HG03097 (cell line): ENCODE results near the gene SLC25A26.
"Not testable (repeated sequence)": the region's sequence is repeated elsewhere in the genome, so short reads cannot be mapped to it uniquely, and the experiment has no call there.

Source experiments
- ATAC-seq: cut with Tn5 transposase; IDR thresholded peaks from one replicate; pipeline ENCODE4 v1.9.1; 2021; ENCODE audit not compliant: unreplicated experiment, low FRiP score

SLC25A26 gene

DNA sequence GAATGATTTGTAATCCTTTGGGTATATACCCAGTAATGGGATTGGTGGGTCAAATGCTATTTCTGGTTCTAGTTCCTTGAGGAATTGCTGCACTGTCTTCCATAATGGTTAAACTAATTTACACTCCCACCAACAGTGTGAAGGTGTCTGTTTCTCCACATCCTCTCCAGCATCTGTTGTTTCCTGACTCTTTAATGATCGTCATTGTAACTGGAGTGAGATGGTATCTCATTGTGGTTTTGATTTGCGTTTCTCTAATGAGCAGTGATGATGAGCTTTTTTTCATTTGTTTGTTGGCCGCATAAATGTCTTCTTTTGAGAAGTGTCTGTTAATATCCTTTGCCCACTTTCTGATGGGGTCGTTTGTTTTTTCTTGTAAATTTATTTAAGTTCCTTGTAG lies 86.2 kb downstream of the SLC25A26 start:
- not testable (repeated sequence) for ATAC-seq

GRCh38 chr3:66312039-66312438 lies 91.2 kb downstream of the SLC25A26 start:
- no peak for ATAC-seq

DNA sequence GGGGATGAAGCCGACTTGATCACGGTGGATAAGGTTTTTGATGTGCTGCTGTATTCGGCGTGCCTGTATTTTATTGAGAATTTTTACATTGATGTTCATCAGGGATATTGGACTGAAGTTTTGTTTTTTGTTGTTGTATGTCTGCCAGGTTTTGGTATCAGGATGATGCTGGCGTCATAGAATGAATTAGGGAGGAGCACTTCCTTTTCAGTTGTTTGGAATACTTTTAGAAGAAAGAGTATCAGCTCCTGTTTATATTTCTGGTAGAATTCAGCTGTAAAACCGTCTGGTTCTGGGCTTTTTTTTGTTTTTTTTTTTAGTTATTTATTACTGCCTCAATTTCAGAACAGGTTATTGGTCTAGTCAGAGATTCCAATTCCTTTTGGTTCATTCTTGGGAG lies 93.7 kb downstream of the SLC25A26 start:
- ATAC-seq = no peak

DNA sequence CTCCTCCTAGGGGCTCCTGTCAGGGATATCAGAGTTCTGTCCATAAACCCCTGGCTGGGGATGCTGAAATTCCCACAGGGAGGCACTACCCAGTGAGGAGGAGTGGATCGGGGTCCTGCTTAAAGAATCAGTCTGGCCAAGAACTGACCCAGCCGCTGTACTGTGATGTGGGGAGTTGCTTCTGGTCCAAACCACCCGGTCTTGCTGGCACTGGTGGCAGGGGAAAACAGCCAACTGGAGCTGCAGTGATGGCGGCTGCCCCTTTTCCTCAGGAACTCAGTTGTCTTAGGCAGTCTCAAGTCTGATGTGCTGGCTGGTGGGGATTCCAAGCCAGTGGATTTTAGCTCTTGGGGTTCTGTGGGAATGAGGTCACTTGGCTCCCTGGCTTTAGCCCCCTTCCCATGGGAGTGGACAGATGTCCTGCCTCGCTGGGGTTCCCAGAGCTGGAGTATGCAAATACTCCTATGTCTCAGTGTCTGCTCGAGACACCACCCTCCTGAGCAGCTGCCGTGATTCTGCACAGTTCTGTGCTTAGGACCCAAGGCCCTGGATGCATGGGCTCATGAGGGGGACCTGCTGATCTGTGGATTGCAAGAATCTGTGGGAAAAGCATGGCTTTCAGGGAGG lies 97.1 kb downstream of the SLC25A26 start:
- no peak for ATAC-seq

DNA sequence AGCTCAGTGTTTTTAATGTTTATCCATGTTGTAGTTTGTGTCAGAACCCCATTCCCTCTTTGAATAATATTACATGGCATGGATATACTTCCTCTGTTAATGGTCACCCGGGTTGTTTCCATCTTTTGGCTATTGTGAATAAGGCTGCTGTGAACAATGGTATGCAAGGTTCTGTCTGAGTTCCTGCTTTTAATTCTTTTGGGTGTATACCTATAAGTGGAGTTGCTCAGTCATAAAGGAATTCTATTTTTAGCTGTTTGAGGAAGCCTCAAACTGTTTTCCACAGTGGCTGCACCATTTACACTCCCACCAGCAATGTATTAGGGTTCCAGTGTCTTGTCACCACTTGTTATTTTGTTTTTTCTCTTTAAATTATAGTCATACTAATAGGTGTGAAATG lies 99.6 kb downstream of the SLC25A26 start:
- no peak for ATAC-seq

DNA sequence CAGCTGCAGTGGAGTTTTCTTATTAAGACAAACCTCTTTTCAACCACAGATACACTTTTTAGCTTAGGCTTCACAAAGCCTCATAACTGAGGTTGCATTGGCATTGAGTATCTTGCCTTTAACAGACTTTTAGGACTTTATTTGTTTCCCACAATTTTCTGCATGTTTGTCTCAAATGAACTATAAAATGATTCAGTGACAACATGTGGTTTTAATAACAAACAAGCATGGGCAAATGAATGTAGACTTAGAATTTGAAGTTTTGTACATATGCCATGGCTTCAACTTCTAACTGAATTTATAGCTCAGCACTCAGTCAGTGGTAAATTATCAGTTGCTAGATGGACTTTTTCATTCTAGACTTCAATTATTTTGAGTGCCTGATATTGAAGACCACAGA lies 101.6 kb downstream of the SLC25A26 start:
- no peak for ATAC-seq

- ATAC-seq = no peak
These were observed 105.5 kb downstream of the SLC25A26 start for GRCh38 chr3:66326340-66326739.

DNA sequence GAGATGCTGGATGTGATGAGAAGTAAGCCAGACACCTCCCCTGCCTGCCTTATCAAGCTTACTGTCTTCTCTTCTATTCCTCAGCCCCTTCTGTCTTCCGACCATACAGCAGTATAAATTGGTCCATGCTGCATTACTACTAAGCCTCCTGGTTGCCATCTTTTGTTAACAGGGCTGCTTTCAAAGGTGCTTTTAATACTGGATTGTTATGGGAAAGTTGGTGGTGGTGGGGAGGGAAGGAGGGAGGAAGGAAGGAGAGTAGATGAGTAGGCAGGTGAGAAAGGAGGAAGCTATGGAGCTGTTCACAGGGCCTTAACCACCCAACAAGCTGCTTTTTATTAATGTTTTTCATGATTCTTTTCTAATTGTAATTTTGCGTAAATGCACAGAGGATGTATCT lies 114.9 kb downstream of the SLC25A26 start:
- no peak for ATAC-seq

DNA sequence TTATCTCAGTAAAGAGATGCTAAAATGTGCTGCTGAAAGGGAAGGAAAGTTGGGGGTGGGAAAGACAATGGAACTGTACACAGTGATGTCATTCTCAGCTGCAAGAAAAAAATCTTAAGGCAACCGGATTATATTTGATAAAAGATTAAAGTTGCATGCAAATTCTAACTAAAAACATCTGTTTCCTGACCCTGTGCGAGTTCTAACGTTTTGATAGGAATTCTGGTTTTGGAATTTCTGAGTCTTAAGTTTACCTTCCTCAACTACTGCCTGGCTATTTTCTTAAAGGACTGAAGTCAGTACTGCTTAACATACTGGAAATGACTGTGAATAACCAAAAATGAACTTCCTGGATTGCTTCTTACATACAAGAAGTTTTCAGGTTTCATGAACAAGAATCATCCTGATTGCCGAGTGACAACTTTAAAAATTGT lies 115.5 kb downstream of the SLC25A26 start:
- no peak for ATAC-seq

- no peak for ATAC-seq
These were observed 118.1 kb downstream of the SLC25A26 start for GRCh38 chr3:66338927-66339326.

- ATAC-seq = no peak
These were observed 122.0 kb downstream of the SLC25A26 start for GRCh38 chr3:66342717-66343356.

GRCh38 chr3:66344391-66344811 lies 123.6 kb downstream of the SLC25A26 start:
- ATAC-seq = no peak

DNA sequence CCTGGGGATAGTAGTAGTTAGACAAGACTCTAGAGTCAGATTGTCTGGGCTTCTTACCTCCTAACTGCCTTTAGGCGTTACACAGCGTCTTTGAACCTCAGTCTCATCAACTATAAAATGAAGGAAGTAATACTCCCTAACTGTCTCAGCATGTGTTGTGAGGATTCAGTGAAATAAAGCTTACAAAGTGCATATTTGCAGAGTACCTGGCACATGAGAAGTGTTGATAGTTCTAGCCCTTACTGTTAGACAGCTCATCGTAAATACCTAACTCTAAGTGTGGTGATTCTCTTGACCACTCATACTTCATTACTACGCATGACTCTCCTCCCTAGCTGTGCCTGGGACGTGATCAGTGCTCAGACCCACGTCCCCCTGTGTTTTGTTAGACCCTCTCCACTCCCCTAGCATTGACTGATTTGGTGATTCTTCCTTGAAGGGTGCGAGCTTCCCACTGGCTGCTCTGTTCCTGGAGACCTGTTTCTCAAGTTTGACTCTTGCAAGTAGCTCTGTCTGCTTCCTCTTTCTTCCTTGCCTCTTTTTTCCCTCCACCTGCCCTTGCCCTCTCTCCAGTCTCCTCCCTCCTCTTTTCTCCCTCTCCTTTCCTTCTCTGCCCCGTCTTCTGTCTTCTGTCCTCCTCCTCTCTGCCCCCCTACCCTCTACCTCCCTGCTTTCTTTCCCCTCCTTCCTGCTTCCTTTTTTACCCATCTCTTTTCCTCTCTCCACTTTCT lies 124.2 kb downstream of the SLC25A26 start:
- ATAC-seq = no peak

DNA sequence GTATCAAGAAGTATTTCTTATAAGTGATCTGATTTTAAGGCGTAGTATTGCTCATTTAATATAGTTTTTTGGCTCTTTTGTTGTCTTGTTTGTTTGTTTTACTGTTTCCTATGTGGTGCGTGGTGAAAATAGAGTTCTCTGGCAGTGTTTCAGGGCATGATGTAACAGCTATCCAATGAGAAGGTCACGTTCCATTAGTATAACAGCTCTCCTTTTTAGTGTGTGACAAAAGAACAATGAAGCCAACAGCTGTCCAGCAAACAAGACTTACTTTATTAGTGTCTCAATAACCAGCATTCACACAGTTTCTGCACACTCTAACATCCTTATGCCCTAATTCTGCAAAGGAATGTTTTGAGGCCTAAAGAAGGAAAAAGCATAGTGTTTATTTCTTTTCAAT lies 127.9 kb downstream of the SLC25A26 start:
- ATAC-seq = no peak

DNA sequence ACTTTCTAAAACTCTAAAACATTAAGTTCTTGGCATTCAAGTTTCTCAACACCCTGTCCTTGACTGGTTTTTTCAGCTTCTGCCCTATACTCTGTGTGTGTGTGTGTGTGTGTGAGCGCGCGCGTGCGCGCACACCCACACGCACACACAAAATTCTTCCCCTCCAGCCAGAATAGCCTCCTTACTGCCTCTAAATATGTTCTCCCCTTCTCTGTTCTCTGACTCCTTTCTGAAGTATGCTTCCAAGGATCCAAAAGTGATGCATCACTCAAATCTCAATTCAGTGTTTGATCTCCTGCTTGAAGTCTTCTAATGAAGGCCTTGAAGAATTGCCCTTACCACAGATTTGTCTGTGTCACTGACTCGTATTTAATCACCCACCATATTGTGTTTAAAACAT lies 129.8 kb downstream of the SLC25A26 start:
- ATAC-seq = no peak

GRCh38 chr3:66353039-66353438 lies 132.2 kb downstream of the SLC25A26 start:
- ATAC-seq = no peak

- ATAC-seq = no peak
These were observed 132.7 kb downstream of the SLC25A26 start for GRCh38 chr3:66353530-66353929.

GRCh38 chr3:66354001-66354400 lies 133.2 kb downstream of the SLC25A26 start:
- no peak for ATAC-seq

- peak; percentile 83 for ATAC-seq
These were observed 134.6 kb downstream of the SLC25A26 start for GRCh38 chr3:66355394-66355793.

DNA sequence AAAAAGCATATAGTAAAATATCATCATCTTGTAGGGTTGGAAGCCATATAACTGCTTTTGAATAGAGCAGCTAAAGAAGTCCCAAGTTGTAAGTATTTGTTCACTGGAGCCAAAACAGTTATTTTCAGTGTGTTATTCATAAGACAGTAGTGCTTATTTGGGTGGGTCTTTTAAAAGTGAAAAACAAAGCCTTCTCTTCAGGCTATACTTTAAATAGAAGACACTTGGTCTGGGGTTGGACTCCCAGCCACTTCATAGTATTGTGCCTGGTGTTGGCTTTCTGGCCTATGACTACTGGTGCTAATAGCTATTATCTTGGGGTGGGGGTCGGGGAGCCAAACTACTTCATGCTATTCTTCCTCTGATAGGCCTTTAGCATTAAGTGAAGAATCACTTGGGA lies 135.2 kb downstream of the SLC25A26 start:
- ATAC-seq = no peak

DNA sequence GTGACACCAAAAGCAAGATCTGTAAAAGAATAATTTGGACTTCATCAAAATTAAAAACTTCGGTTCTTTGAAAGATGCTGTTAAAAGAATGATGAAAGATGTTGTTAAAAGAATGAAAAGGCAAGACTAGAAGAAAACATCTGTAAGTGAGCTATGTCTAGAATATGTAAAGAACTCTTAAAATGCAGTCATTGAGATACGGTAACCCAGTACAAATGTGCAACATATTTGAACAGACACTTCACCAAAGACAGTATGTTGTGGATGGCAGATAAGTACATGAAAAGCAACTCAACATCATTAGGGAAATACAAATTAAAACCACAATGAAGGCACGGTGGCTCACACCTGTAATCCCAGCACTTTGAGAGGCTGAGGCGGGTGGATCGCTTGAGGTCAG lies 140.6 kb downstream of the SLC25A26 start:
- no peak for ATAC-seq

DNA sequence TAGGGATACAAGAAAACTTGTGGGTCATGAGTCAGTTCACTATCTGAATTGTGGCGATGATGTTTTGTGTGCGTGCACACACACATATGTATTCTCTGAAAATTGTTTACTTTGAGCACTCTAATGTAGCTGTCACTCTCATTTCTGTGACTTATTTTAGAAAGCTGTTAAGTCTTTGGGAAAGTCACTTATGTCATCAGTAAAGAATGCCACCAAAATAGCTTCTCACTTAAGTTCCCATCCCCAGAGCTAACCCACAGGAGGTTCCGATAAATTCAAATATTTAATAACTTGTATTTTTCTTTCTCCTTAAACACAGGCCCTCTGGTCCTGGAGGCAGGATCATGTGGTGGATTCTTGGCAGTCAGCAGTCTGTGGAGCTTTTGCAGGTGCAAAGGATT lies 141.7 kb downstream of the SLC25A26 start:
- ATAC-seq = no peak
